WTC11 (cell line): Measurements from ENCODE around the gene TMEM54. TPM values are rescaled to one million over a fixed set of nuclear protein-coding genes. Genes with fewer than 3 reads are reported as not detected.

Source experiments
- ATAC-seq: fragments of 200-7000 bp; cut with Tn5 transposase; 2 replicates; pipeline ENCODE4 v1.10.0; 2021; ENCODE audit warnings: mild to moderate bottlenecking, moderate library complexity
- CTCF ChIA-PET: fragments of 300-600 bp; sonication (Branson Sonifier 250); formaldehyde crosslinking; loops from one replicate; lab custom pipeline; 2021; ENCODE audit warnings: antibody characterized with exemption; lab: Charles Lee
- POLR2A ChIA-PET: fragments of 350-600 bp; sonication (Branson Sonifier 250); formaldehyde crosslinking; loops from one replicate; lab custom pipeline; 2021; ENCODE audit warnings: antibody characterized with exemption; lab: Charles Lee
- DNase-seq: peaks from one replicate; pipeline ENCODE4 v3.0.0; 2021; ENCODE audit warnings: low spot score
- H3K27ac Mint-ChIP-seq: 2 replicates; pipeline ENCODE4 v1.8.0; 2021; ENCODE audit warnings: mixed read lengths
- H3K27me3 Mint-ChIP-seq: 2 replicates; pipeline ENCODE4 v1.8.0; 2021; ENCODE audit warnings: low read depth, mild to moderate bottlenecking, moderate library complexity, mixed read lengths
- H3K36me3 Mint-ChIP-seq: 2 replicates; pipeline ENCODE4 v1.8.0; 2021; ENCODE audit warnings: mixed read lengths
- H3K4me1 Mint-ChIP-seq: 2 replicates; pipeline ENCODE4 v1.8.0; 2022; ENCODE audit warnings: mixed read lengths
- H3K4me3 Mint-ChIP-seq: 2 replicates; pipeline ENCODE4 v1.8.0; 2021; ENCODE audit warnings: mild to moderate bottlenecking, moderate library complexity, mixed read lengths
- H3K9me3 Mint-ChIP-seq: 2 replicates; pipeline ENCODE4 v1.8.0; 2021; ENCODE audit warnings: mixed read lengths
- ATF1 ChIP-seq: sonication (generic); formaldehyde crosslinking; IDR thresholded peaks from 2 replicates; pipeline ENCODE4 v1.8.1; 2023; ENCODE audit warnings: mild to moderate bottlenecking, moderate library complexity, missing genetic modification reagents
- CBFB ChIP-seq: sonication (generic); formaldehyde crosslinking; IDR thresholded peaks from 2 replicates; pipeline ENCODE4 v1.8.1; 2022; ENCODE audit warnings: mild to moderate bottlenecking, low read depth, missing genetic modification reagents
- CREM ChIP-seq: sonication (generic); formaldehyde crosslinking; IDR thresholded peaks from 2 replicates; pipeline ENCODE4 v1.8.1; 2022; ENCODE audit warnings: mild to moderate bottlenecking, missing genetic modification reagents, moderate library complexity
- ELF4 ChIP-seq: sonication (generic); formaldehyde crosslinking; IDR thresholded peaks from 2 replicates; pipeline ENCODE4 v1.8.1; 2022; ENCODE audit warnings: low read depth, mild to moderate bottlenecking, moderate library complexity, missing genetic modification reagents
- FOXP1 ChIP-seq: sonication (generic); formaldehyde crosslinking; IDR thresholded peaks from 2 replicates; pipeline ENCODE4 v1.8.0; 2022; ENCODE audit warnings: missing genetic modification reagents, mild to moderate bottlenecking, moderate library complexity, borderline replicate concordance
- GRHL2 ChIP-seq: fragments of 250-450 bp; sonication (Bioruptor Pico); IDR thresholded peaks from 2 replicates; pipeline ENCODE4 v1.8.0; 2022; ENCODE audit warnings: mild to moderate bottlenecking, moderate library complexity; ENCODE audit not compliant: insufficient replicate concordance, severe bottlenecking
- JAZF1 ChIP-seq: fragments of 250-450 bp; sonication (Bioruptor Pico); IDR thresholded peaks from 2 replicates; pipeline ENCODE4 v1.9.0; 2021; ENCODE audit warnings: moderate library complexity, mild to moderate bottlenecking, inconsistent platforms
- MYBL2 ChIP-seq: sonication (generic); formaldehyde crosslinking; IDR thresholded peaks from 2 replicates; pipeline ENCODE4 v1.8.1; 2023; ENCODE audit warnings: mild to moderate bottlenecking, moderate library complexity, missing genetic modification reagents
- NFYB ChIP-seq: sonication (generic); formaldehyde crosslinking; conservative IDR thresholded peaks from 2 replicates; pipeline ENCODE4 v1.8.0; 2022; ENCODE audit warnings: low read depth, missing genetic modification reagents
- OVOL2 ChIP-seq: fragments of 250-450 bp; sonication (Bioruptor Pico); IDR thresholded peaks from 2 replicates; pipeline ENCODE4 v1.9.0; 2021; ENCODE audit warnings: mild to moderate bottlenecking, borderline replicate concordance
- PRRX2 ChIP-seq: fragments of 250-450 bp; sonication (Bioruptor Pico); IDR thresholded peaks from 2 replicates; pipeline ENCODE4 v1.8.0; 2021; ENCODE audit warnings: mild to moderate bottlenecking
- TEAD1 ChIP-seq: sonication (generic); formaldehyde crosslinking; IDR thresholded peaks from 2 replicates; pipeline ENCODE4 v1.8.0; 2022; ENCODE audit warnings: mild to moderate bottlenecking, missing genetic modification reagents
- TP53 ChIP-seq: sonication (generic); formaldehyde crosslinking; IDR thresholded peaks from 2 replicates; pipeline ENCODE4 v1.8.1; 2023; ENCODE audit warnings: mild to moderate bottlenecking, missing genetic modification reagents
- total RNA-seq: library from RNA; stranded (reverse); gene quantifications from 3 replicates; pipeline ENCODE4 v1.2.3, GENCODE V29; 2021
- TF ChIP-seq, protein P1 (sequence below): sonication (generic); formaldehyde crosslinking; IDR thresholded peaks from 2 replicates; pipeline ENCODE4 v1.8.1; 2023; ENCODE audit warnings: mild to moderate bottlenecking, moderate library complexity, missing genetic modification reagents
- TF ChIP-seq, protein P2 (sequence below): sonication (generic); formaldehyde crosslinking; IDR thresholded peaks from 2 replicates; pipeline ENCODE4 v1.8.0; 2022; ENCODE audit warnings: mild to moderate bottlenecking, missing genetic modification reagents
- TF ChIP-seq, protein P3 (sequence below): fragments of 200-600 bp; IDR thresholded peaks from 2 replicates; pipeline ENCODE4 v1.8.0; 2022; ENCODE audit warnings: antibody characterized with exemption
- TF ChIP-seq, protein P4 (sequence below): fragments of 250-450 bp; sonication (Bioruptor Pico); IDR thresholded peaks from 2 replicates; pipeline ENCODE4 v1.9.0; 2021; ENCODE audit warnings: mild to moderate bottlenecking
- TF ChIP-seq, protein P5 (sequence below): sonication (generic); formaldehyde crosslinking; IDR thresholded peaks from 2 replicates; pipeline ENCODE4 v1.8.0; 2023; ENCODE audit warnings: missing genetic modification reagents
- TF ChIP-seq, protein P6 (sequence below): sonication (generic); formaldehyde crosslinking; IDR thresholded peaks from 2 replicates; pipeline ENCODE4 v1.8.0; 2022; ENCODE audit warnings: missing genetic modification reagents
- TF ChIP-seq, protein P7 (sequence below): fragments of 250-450 bp; sonication (Bioruptor Pico); IDR thresholded peaks from 2 replicates; pipeline ENCODE4 v1.9.0; 2021; ENCODE audit warnings: moderate library complexity, mild to moderate bottlenecking, inconsistent platforms, borderline replicate concordance

Gene TMEM54
- total RNA-seq, 1 experiment from 2014 or later, result 20.7 TPM

DNA sequence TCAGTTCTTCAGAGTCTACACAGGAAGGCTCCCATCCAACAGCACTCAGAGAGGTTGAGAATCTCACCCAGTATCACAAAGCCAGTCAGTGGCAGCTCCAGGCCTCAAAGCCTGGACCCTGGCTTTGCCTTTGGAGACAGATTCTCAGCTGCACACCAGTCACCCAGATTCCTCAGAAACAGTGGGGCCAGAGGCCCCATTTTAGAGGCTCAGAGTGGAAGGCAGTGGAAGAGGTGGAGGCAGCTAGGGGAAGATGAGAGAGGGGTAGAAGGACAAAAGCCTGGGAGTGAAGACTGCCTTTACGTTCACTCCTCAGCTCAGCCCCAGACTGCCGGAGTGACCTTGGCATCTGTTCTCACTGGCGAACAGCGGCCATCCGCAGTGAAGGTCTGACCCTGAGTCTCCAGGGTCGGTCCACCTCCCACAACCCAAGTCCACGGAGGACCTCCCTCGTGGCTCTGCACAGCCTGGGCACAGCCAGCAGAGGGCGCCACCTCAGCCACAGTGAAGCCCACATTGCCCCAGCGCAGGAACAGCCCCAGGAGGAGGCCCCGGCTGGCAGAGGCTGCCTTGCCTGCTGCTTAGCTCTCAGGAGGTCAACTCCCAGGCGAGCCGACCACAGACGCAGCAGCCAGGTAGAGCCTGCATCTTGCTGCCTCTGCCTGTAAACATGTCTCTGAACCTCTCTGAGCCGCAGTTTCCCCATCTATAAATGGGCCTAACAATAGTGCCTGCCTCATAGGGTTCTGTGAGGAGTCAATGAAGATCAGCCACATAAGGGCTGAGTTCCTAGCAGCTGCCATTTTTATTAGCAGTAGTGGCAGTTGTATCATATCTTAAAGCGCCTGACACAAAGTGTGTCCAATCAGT is 24.6 kb downstream of the TMEM54 start:
- peak; percentile 57 for ATAC-seq
- Mint-ChIP-seq H3K27me3 (peaks cover 7% of the 10 kb centered on the region), H3K27ac (no peak overlapping the region), H3K9me3 (no peaks in the 10 kb centered on the region), H3K4me1 (peaks cover 33% of the 10 kb centered on the region), H3K36me3 (no peaks in the 10 kb centered on the region), H3K4me3 (peak overlapping the region; percentile 20; the same call in 1 of the 2 replicates)
- TF ChIP-seq MYBL2 (CRISPR knock-in tag) (no peak), FOXP1 (peak; percentile 48; the same call in 1 of the 2 replicates), TP53 (CRISPR knock-in tag) (no peak), NFYB (CRISPR knock-in tag) (no peak), CREM (CRISPR knock-in tag) (no peak), OVOL2 (CRISPR knock-in tag) (no peak), TEAD1 (CRISPR knock-in tag) (peak; percentile 20; the same call in 1 of the 2 replicates), GRHL2 (CRISPR knock-in tag) (no peak)
- TF ChIP-seq, protein P1, sequence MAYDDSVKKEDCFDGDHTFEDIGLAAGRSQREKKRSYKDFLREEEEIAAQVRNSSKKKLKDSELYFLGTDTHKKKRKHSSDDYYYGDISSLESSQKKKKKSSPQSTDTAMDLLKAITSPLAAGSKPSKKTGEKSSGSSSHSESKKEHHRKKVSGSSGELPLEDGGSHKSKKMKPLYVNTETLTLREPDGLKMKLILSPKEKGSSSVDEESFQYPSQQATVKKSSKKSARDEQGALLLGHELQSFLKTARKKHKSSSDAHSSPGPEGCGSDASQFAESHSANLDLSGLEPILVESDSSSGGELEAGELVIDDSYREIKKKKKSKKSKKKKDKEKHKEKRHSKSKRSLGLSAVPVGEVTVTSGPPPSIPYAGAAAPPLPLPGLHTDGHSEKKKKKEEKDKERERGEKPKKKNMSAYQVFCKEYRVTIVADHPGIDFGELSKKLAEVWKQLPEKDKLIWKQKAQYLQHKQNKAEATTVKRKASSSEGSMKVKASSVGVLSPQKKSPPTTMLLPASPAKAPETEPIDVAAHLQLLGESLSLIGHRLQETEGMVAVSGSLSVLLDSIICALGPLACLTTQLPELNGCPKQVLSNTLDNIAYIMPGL, result peak; percentile 53; the same call in 1 of the 2 replicates
- TF ChIP-seq, protein P2, sequence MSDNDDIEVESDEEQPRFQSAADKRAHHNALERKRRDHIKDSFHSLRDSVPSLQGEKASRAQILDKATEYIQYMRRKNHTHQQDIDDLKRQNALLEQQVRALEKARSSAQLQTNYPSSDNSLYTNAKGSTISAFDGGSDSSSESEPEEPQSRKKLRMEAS (CRISPR knock-in tag), result peak; percentile 54
- TF ChIP-seq, protein P3, sequence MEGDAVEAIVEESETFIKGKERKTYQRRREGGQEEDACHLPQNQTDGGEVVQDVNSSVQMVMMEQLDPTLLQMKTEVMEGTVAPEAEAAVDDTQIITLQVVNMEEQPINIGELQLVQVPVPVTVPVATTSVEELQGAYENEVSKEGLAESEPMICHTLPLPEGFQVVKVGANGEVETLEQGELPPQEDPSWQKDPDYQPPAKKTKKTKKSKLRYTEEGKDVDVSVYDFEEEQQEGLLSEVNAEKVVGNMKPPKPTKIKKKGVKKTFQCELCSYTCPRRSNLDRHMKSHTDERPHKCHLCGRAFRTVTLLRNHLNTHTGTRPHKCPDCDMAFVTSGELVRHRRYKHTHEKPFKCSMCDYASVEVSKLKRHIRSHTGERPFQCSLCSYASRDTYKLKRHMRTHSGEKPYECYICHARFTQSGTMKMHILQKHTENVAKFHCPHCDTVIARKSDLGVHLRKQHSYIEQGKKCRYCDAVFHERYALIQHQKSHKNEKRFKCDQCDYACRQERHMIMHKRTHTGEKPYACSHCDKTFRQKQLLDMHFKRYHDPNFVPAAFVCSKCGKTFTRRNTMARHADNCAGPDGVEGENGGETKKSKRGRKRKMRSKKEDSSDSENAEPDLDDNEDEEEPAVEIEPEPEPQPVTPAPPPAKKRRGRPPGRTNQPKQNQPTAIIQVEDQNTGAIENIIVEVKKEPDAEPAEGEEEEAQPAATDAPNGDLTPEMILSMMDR, result peak; percentile 96
- peak; percentile 81 for DNase-seq
- ChIA-PET POLR2A (interaction anchor here (0.6 to 1.0 kb wide), 2 partner anchors 9 to 60 kb away, joined by 3 read pairs; no protein-coding TSS in a partner anchor), CTCF (interaction anchor here (0.6 to 3.7 kb wide), 51 partner anchors 9 to 637 kb away, joined by 3 to 93 read pairs (median 4); partner anchors contain the start of genes BSDC1, HPCA, RNF19B and S100PBP)

DNA sequence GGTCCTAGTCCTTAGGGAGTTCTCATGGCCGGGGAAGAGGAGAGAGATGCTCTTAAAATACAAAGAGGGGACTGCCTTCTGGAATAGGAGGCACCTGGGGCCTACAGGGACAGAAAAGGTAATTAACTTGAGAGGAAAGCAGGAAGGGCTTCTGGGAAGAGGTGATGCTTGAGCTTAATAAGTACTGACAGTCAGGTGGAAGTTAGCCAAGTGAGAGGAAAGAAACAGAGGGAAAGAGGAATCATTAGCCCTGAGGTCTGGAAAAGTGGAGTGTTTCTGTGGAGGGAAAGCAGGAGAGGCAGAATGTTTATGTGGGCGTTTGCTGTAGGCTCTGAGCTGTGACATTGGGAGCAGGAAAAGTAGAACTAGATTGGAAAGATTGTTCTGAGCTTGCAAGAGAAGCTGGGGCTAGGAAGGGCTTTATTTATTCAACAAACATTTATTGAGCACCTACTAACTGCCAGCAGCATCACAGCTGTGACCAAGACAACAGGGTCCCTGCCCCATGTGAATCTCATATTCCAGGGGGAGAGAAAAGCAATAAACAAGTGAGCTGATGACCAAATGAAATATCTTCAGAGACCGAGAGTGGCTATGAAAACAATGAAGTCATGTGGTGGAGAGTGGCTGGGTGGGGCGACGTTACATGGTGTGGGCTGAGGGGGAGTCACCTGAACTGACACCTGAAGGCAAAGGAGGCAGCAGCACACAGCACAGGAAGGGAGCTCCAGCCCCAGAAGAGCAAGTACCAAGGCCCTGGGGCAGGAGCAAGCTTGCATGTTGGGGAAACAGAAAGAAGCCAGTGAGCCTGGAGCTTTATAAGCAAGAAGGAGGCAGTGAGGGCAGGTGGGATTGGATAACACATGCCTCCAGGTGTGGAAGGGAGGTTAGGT is 26.1 kb downstream of the TMEM54 start:
- ChIA-PET POLR2A (no interaction called here), CTCF (interaction anchor here (0.7 to 3.7 kb wide), 20 partner anchors 11 to 355 kb away, joined by 3 to 93 read pairs (median 4); partner anchors contain the start of genes HPCA and TMEM54)
- peak overlapping the region; percentile 8; the same call in 1 of the 2 replicates for H3K4me3 Mint-ChIP-seq
- ATAC-seq (no peak), DNase-seq (no peak)
- H3K36me3 Mint-ChIP-seq, result no peaks in the 10 kb centered on the region
- H3K27ac Mint-ChIP-seq, result no peak overlapping the region
- peaks cover 17% of the 10 kb centered on the region for H3K27me3 Mint-ChIP-seq
- no peaks in the 10 kb centered on the region for H3K9me3 Mint-ChIP-seq
- peaks cover 38% of the 10 kb centered on the region for H3K4me1 Mint-ChIP-seq
- TF ChIP-seq, protein P4, sequence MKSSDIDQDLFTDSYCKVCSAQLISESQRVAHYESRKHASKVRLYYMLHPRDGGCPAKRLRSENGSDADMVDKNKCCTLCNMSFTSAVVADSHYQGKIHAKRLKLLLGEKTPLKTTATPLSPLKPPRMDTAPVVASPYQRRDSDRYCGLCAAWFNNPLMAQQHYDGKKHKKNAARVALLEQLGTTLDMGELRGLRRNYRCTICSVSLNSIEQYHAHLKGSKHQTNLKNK (CRISPR knock-in tag), result no peak
- no peak for TF ChIP-seq JAZF1 (CRISPR knock-in tag)
- TF ChIP-seq CREM (CRISPR knock-in tag), result no peak
- TF ChIP-seq, protein P5, sequence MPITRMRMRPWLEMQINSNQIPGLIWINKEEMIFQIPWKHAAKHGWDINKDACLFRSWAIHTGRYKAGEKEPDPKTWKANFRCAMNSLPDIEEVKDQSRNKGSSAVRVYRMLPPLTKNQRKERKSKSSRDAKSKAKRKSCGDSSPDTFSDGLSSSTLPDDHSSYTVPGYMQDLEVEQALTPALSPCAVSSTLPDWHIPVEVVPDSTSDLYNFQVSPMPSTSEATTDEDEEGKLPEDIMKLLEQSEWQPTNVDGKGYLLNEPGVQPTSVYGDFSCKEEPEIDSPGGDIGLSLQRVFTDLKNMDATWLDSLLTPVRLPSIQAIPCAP (CRISPR knock-in tag), result no peak
- TF ChIP-seq ELF4 (CRISPR knock-in tag), result no peak
- TF ChIP-seq ATF1, result no peak
- no peak for TF ChIP-seq PRRX2 (CRISPR knock-in tag)
- TF ChIP-seq, protein P6, sequence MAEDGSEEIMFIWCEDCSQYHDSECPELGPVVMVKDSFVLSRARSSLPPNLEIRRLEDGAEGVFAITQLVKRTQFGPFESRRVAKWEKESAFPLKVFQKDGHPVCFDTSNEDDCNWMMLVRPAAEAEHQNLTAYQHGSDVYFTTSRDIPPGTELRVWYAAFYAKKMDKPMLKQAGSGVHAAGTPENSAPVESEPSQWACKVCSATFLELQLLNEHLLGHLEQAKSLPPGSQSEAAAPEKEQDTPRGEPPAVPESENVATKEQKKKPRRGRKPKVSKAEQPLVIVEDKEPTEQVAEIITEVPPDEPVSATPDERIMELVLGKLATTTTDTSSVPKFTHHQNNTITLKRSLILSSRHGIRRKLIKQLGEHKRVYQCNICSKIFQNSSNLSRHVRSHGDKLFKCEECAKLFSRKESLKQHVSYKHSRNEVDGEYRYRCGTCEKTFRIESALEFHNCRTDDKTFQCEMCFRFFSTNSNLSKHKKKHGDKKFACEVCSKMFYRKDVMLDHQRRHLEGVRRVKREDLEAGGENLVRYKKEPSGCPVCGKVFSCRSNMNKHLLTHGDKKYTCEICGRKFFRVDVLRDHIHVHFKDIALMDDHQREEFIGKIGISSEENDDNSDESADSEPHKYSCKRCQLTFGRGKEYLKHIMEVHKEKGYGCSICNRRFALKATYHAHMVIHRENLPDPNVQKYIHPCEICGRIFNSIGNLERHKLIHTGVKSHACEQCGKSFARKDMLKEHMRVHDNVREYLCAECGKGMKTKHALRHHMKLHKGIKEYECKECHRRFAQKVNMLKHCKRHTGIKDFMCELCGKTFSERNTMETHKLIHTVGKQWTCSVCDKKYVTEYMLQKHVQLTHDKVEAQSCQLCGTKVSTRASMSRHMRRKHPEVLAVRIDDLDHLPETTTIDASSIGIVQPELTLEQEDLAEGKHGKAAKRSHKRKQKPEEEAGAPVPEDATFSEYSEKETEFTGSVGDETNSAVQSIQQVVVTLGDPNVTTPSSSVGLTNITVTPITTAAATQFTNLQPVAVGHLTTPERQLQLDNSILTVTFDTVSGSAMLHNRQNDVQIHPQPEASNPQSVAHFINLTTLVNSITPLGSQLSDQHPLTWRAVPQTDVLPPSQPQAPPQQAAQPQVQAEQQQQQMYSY (CRISPR knock-in tag), result no peak
- TF ChIP-seq, protein P7, sequence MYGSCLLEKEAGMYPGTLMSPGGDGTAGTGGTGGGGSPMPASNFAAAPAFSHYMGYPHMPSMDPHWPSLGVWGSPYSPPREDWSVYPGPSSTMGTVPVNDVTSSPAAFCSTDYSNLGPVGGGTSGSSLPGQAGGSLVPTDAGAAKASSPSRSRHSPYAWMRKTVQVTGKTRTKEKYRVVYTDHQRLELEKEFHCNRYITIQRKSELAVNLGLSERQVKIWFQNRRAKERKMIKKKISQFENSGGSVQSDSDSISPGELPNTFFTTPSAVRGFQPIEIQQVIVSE (CRISPR knock-in tag), result no peak
- no peak for TF ChIP-seq CBFB (CRISPR knock-in tag)
